ENCODE results near the gene LRP5.

GRCh38 chr11:68437927-68438657 is 125.7 kb downstream of the LRP5 start:
- no peak for TF ChIP-seq CTCF (IDR thresholded peaks at IDR 0.05)
- TF ChIP-seq POLR2A (IDR thresholded peaks at IDR 0.05) = no peak
